Tibial nerve (tissue), 4 donors: ENCODE measurements around the gene MED9.

ENCODE experiments used
- EP300 ChIP-seq, 2 donors: sonication (generic); formaldehyde crosslinking; IDR thresholded peaks; one replicate each; pipeline ENCODE4 v1.6.1; 2017; ENCODE audit warnings: antibody characterized with exemption in 2 of 2, mild to moderate bottlenecking in 1 of 2
- TF ChIP-seq, protein P1 (sequence below), 5 experiments: fragments of 200-600 bp in 3 of 5; fragments of 450-650 bp in 2 of 5; sonication (generic) in 3 of 5; IDR thresholded peaks; one replicate each; pipeline ENCODE4 v1.5.1; 2016 to 2019; ENCODE audit warnings: antibody characterized with exemption in 5 of 5, mild to moderate bottlenecking in 3 of 5, moderate library complexity in 2 of 5

- TF ChIP-seq, protein P1, sequence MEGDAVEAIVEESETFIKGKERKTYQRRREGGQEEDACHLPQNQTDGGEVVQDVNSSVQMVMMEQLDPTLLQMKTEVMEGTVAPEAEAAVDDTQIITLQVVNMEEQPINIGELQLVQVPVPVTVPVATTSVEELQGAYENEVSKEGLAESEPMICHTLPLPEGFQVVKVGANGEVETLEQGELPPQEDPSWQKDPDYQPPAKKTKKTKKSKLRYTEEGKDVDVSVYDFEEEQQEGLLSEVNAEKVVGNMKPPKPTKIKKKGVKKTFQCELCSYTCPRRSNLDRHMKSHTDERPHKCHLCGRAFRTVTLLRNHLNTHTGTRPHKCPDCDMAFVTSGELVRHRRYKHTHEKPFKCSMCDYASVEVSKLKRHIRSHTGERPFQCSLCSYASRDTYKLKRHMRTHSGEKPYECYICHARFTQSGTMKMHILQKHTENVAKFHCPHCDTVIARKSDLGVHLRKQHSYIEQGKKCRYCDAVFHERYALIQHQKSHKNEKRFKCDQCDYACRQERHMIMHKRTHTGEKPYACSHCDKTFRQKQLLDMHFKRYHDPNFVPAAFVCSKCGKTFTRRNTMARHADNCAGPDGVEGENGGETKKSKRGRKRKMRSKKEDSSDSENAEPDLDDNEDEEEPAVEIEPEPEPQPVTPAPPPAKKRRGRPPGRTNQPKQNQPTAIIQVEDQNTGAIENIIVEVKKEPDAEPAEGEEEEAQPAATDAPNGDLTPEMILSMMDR (IDR thresholded peaks at IDR 0.05) = no peak
- no peak for TF ChIP-seq EP300 (IDR thresholded peaks at IDR 0.05)
Observed at GRCh38 chr17:17505610-17506171, 28.9 kb downstream of the MED9 start.
